HG03139 (cell line): ENCODE data around the gene SCYGR5.
"Not testable (repeated sequence)": the region's sequence is repeated elsewhere in the genome, so short reads cannot be mapped to it uniquely, and the experiment has no call there.

Experiments used
- ATAC-seq: cut with Tn5 transposase; IDR thresholded peaks from one replicate; pipeline ENCODE4 v1.9.1; 2021; ENCODE audit not compliant: unreplicated experiment

SCYGR5 gene

GRCh38 chr2:227671170-227671905 lies 4.7 kb downstream of the SCYGR5 start:
- ATAC-seq = no peak

GRCh38 chr2:227673620-227674019 lies 7.0 kb downstream of the SCYGR5 start:
- not testable (repeated sequence) for ATAC-seq

DNA sequence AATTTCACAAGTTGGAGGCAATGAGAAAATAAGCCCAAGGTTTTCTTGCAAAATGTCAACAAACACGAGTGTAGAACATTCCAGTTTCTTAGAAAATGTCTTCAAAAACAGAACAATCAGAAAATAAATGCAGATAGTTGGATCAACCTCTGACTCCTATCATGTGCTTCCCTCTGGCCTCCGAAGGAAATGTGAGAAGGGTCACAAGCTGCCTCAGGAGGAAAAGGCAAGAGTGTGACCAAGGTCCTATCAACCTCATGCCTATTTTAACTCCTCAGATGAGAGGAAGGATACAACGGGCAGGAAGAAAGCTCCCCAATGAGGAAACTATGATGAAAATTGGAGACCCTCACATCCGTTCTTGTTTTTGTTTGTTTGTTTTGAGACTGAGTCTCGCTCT lies 7.9 kb downstream of the SCYGR5 start:
- no peak for ATAC-seq

GRCh38 chr2:227677928-227678327 lies 11.3 kb downstream of the SCYGR5 start:
- no peak for ATAC-seq

- ATAC-seq = no peak
Observed at GRCh38 chr2:227684258-227684657, 17.7 kb downstream of the SCYGR5 start.

- no peak for ATAC-seq
Observed at GRCh38 chr2:227687189-227687588, 20.6 kb downstream of the SCYGR5 start.

DNA sequence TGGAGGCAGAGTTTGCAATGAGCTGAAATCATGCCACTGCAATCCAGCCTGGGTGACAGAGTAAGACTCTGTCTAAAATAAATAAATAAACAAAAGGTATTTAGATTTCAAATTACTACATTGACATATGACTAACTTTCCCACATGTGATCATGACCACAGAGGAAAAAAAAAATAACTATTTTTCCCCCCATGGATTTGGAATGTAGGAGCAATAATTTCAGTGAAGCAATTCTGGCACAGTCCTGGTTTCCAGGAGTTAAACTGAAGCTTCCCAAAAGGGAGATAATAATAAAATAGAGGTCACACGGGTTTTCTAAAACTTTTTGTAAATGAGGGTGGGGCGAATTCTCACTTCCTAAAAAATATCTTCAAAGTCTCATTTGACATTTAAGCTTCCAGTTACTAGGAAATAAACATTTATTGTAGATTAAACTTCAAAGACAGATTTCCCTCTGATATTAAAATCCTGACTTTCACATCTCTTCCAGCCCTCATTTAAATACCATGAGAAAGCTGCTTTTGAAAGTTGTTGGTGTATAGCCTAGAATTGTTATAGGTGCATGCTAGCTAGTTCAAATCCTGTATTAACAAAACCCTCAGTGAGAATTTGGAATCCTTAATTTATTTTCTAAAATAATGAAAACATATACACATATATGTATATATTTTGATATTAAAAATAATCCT lies 30.5 kb downstream of the SCYGR5 start:
- no peak for ATAC-seq

DNA sequence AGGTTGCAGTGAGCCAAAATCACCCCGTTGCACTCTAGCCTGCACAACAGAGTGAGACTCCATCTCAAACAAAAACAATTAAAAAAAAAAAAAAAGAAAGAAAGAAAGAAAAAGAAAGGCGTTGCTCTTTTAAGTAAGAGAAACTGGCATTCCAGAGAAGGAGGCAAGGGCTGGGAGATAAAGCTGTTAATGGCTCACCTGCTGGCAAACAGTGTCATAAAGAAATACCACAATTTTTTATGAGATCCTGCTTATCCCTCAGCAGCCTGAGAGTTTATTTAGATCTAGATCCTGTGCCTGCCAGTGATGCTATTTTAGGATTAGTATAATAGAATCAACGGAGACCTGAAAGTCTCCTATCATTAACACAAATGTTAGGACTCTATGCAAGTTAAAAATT lies 35.0 kb downstream of the SCYGR5 start:
- ATAC-seq = no peak

GRCh38 chr2:227703280-227703732 lies 36.7 kb downstream of the SCYGR5 start:
- no peak for ATAC-seq

DNA sequence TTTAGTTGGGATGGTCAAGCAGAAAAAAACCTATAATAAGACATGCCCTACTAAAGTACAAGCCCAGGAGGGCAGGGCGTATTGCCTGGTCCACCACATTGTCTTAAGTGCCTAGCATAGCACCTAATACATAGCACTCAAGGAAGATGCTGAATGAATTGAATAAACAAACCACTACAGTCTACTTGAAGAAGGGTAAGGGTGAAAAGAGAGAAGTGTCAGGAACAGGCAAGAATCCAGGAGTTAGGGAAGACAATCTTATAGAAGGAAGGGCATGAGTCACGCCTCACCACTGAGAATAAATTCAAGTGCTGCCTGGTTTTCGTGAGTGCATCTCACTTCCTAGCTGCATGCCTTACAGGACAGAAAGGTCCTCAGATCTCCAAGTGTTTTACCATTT lies 37.4 kb downstream of the SCYGR5 start:
- ATAC-seq = no peak

DNA sequence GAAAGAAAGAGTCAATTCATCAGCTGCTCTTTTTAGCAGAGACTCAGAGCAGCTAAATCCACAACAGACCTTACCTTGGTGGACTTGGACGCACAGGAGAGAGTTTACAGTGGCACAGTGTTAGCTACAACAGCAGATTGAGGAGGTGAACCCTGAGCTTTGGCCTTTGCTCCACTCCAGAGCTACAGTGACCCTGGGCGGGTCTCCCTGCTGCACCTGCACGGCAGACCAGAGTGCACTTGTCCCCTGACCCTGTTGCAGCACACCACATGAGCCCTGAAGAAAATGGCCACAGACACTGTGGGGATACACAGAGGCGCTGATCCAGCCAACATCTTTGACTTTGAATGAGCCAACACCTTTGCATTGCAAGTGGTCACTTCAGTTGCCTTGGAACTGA lies 40.3 kb downstream of the SCYGR5 start:
- ATAC-seq = no peak

- ATAC-seq = no peak
Observed at GRCh38 chr2:227707390-227707789, 40.8 kb downstream of the SCYGR5 start.

DNA sequence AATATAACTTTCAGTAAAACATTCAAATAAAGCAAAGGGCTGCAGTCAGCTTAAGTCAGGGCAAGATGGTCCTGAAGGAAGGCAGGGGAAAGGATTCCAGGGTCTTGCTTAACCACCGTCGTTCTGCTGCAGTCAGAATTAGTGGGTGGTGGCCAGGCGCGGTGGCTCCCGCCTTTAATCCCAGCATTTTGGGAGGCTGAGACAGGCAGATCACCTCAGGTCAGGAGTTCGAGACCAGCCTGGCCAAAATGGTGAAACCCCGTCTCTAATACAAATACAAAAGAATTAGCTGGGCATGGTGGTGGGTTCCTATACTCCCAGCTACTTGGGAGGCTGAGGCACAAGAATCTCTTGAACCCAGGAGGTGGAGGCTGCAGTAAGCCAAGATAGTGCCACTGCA lies 44.4 kb downstream of the SCYGR5 start:
- no peak for ATAC-seq

- no peak for ATAC-seq
Observed at GRCh38 chr2:227713291-227713690, 46.7 kb downstream of the SCYGR5 start.

DNA sequence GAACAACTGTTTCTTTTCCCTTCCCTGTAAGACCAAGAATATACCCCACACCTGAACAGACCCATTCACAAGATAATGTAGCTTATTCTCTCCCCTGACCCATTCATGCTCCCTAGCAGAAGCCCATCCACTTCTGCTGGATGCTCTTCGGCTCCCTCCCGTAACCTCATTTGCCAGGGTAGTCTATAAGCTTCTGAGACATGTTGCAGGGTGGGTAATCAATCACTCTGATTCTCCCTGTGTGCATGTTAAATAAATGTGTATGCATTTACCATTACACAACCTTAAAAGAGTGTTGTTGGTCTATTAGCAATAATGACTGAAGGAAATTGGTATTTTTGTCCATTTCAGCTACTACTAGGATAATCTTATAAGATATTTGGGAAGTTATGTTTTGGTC lies 49.9 kb downstream of the SCYGR5 start:
- ATAC-seq = no peak
